HepG2 (cell line): ENCODE results near the gene ZFHX3. TPM values are rescaled to one million over a fixed set of nuclear protein-coding genes. Genes with fewer than 3 reads are reported as not detected.

Source experiments
- ARID4A ChIP-seq: sonication (generic); formaldehyde crosslinking; IDR thresholded peaks from 2 replicates; pipeline ENCODE4 v1.5.0; 2020; ENCODE audit warnings: mild to moderate bottlenecking, missing genetic modification reagents, borderline replicate concordance
- BHLHE40 ChIP-seq: IDR thresholded peaks from 2 replicates; pipeline ENCODE4 v1.6.1; 2011; ENCODE audit warnings: low read length, improper control_type of control experiment
- CBFB ChIP-seq: sonication (generic); formaldehyde crosslinking; IDR thresholded peaks from 2 replicates; pipeline ENCODE4 v1.4.0; 2020; ENCODE audit warnings: missing genetic modification reagents
- FOXP4 ChIP-seq: sonication (generic); formaldehyde crosslinking; IDR thresholded peaks from 2 replicates; pipeline ENCODE4 v1.4.0; 2020; ENCODE audit warnings: missing genetic modification reagents
- IRF2 ChIP-seq: IDR thresholded peaks from 2 replicates; pipeline ENCODE4 v1.6.1; 2018; ENCODE audit warnings: missing genetic modification reagents, missing compliant biosample characterization
- MATR3 ChIP-seq: sonication (generic); formaldehyde crosslinking; IDR thresholded peaks from 2 replicates; pipeline ENCODE4 v1.4.0; 2020; ENCODE audit warnings: missing genetic modification reagents
- MXD4 ChIP-seq: IDR thresholded peaks from 2 replicates; pipeline ENCODE4 v1.6.1; 2016; ENCODE audit warnings: mild to moderate bottlenecking, missing biosample characterization, missing genetic modification reagents
- POGZ ChIP-seq: sonication (generic); formaldehyde crosslinking; IDR thresholded peaks from 2 replicates; pipeline ENCODE4 v1.4.0; 2020; ENCODE audit warnings: mild to moderate bottlenecking, missing genetic modification reagents
- RNF2 ChIP-seq: fragments of 450-650 bp; conservative IDR thresholded peaks from 2 replicates; pipeline ENCODE4 v1.6.1; 2016; ENCODE audit warnings: low read depth
- SIX1 ChIP-seq: sonication (generic); formaldehyde crosslinking; IDR thresholded peaks from 2 replicates; pipeline ENCODE4 v1.4.0; 2020; ENCODE audit warnings: missing genetic modification reagents, borderline replicate concordance
- SMAD3 ChIP-seq: sonication (generic); formaldehyde crosslinking; IDR thresholded peaks from 2 replicates; pipeline ENCODE4 v1.4.0; 2020; ENCODE audit warnings: missing genetic modification reagents
- TEAD3 ChIP-seq: optimal IDR thresholded peaks from 2 replicates; pipeline ENCODE3; 2016; ENCODE audit warnings: borderline replicate concordance
- ZEB1 ChIP-seq: IDR thresholded peaks from 2 replicates; pipeline ENCODE4 v1.6.1; 2012; ENCODE audit warnings: mild to moderate bottlenecking, low read depth, inconsistent platforms; ENCODE audit not compliant: insufficient replicate concordance
- ZMYM3 ChIP-seq: sonication (generic); formaldehyde crosslinking; IDR thresholded peaks from 2 replicates; pipeline ENCODE4 v1.5.1; 2020; ENCODE audit warnings: mild to moderate bottlenecking, missing genetic modification reagents
- ZNF263 ChIP-seq: sonication (generic); formaldehyde crosslinking; IDR thresholded peaks from 2 replicates; pipeline ENCODE4 v1.4.0; 2020; ENCODE audit warnings: missing genetic modification reagents
- ZNF510 ChIP-seq: sonication (generic); formaldehyde crosslinking; IDR thresholded peaks from 2 replicates; pipeline ENCODE4 v1.4.0; 2020; ENCODE audit warnings: low read depth, mild to moderate bottlenecking, missing genetic modification reagents
- ZNF543 ChIP-seq: sonication (generic); formaldehyde crosslinking; IDR thresholded peaks from 2 replicates; pipeline ENCODE4 v1.4.0; 2020; ENCODE audit warnings: mild to moderate bottlenecking, missing genetic modification reagents
- ZNF678 ChIP-seq: sonication (generic); formaldehyde crosslinking; IDR thresholded peaks from 2 replicates; pipeline ENCODE4 v1.4.0; 2020; ENCODE audit warnings: mild to moderate bottlenecking, missing genetic modification reagents
- ZNF713 ChIP-seq: sonication (generic); formaldehyde crosslinking; IDR thresholded peaks from 2 replicates; pipeline ENCODE4 v1.4.0; 2020; ENCODE audit warnings: mild to moderate bottlenecking, missing genetic modification reagents
- ZSCAN22 ChIP-seq: sonication (generic); formaldehyde crosslinking; IDR thresholded peaks from 2 replicates; pipeline ENCODE4 v1.4.0; 2020; ENCODE audit warnings: mild to moderate bottlenecking, missing genetic modification reagents
- polyA plus RNA-seq, 8 experiments: library from polyadenylated mRNA; depleted of rRNA in 3 of 8; stranded (reverse) in 7 of 8; unstranded in 1 of 8; fragments of >200 nt; fragmentation: Illumina TruSeq in 4 of 8; extraction: Trizol in 4 of 8; gene quantifications; 2 replicates each; pipeline versions ENCODE4 v1.2.1 to v1.2.3, GENCODE V29; 2011 to 2016; ENCODE audit warnings: low read depth in 4 of 8, missing spikeins in 1 of 8, mixed read lengths in 1 of 8; ENCODE audit not compliant: insufficient read depth in 1 of 8
- total RNA-seq, 5 experiments: library from RNA; depleted of rRNA; stranded (reverse); fragments of >200 nt; fragmentation: Illumina TruSeq; extraction: Trizol; gene quantifications; 2 replicates each; pipeline ENCODE4 v1.2.3, GENCODE V29; 2016; ENCODE audit warnings: low read depth in 1 of 5
- TF ChIP-seq, protein P1 (sequence below): IDR thresholded peaks from 2 replicates; pipeline ENCODE4 v1.4.0; 2020; ENCODE audit warnings: mild to moderate bottlenecking, missing genetic modification reagents

Gene ZFHX3
- total and polyA plus RNA-seq, 2 of the 13 experiments (the other 11 are each of a cell fraction or from before 2014, with no cell fraction given), result 5.0 to 6.0 TPM

GRCh38 chr16:72947379-72948237, 100.3 kb downstream of the ZFHX3 start (continued):
- TF ChIP-seq ZNF263 (CRISPR knock-in tag) (peak; percentile 89), ZMYM3 (CRISPR knock-in tag) (peak; percentile 69), MXD4 (peak; percentile 75), ZNF678 (CRISPR knock-in tag) (no peak), RNF2 (no peak), ZNF543 (CRISPR knock-in tag) (0 out of 2 replicates have a peak, but pooled peaks have one; percentile 51), ZSCAN22 (CRISPR knock-in tag) (0 out of 2 replicates have a peak, but pooled peaks have one; percentile 18), ARID4A (CRISPR knock-in tag) (peak; percentile 67; the same call in 1 of the 2 replicates), SMAD3 (CRISPR knock-in tag) (no peak), POGZ (CRISPR knock-in tag) (peak; percentile 79; the same call in 1 of the 2 replicates), IRF2 (peak; percentile 71; the same call in 1 of the 2 replicates), TEAD3 (CRISPR knock-in tag) (peak; percentile 78), FOXP4 (peak; percentile 68), MATR3 (no peak), ZEB1 (no peak), SIX1 (CRISPR knock-in tag) (no peak), ZNF713 (no peak), ZNF510 (CRISPR knock-in tag) (peak; percentile 16; the same call in 1 of the 2 replicates), CBFB (CRISPR knock-in tag) (peak; percentile 76; the same call in 1 of the 2 replicates), BHLHE40 (no peak; the same call in 1 of the 2 replicates)
- TF ChIP-seq, protein P1, sequence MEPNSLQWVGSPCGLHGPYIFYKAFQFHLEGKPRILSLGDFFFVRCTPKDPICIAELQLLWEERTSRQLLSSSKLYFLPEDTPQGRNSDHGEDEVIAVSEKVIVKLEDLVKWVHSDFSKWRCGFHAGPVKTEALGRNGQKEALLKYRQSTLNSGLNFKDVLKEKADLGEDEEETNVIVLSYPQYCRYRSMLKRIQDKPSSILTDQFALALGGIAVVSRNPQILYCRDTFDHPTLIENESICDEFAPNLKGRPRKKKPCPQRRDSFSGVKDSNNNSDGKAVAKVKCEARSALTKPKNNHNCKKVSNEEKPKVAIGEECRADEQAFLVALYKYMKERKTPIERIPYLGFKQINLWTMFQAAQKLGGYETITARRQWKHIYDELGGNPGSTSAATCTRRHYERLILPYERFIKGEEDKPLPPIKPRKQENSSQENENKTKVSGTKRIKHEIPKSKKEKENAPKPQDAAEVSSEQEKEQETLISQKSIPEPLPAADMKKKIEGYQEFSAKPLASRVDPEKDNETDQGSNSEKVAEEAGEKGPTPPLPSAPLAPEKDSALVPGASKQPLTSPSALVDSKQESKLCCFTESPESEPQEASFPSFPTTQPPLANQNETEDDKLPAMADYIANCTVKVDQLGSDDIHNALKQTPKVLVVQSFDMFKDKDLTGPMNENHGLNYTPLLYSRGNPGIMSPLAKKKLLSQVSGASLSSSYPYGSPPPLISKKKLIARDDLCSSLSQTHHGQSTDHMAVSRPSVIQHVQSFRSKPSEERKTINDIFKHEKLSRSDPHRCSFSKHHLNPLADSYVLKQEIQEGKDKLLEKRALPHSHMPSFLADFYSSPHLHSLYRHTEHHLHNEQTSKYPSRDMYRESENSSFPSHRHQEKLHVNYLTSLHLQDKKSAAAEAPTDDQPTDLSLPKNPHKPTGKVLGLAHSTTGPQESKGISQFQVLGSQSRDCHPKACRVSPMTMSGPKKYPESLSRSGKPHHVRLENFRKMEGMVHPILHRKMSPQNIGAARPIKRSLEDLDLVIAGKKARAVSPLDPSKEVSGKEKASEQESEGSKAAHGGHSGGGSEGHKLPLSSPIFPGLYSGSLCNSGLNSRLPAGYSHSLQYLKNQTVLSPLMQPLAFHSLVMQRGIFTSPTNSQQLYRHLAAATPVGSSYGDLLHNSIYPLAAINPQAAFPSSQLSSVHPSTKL (CRISPR knock-in tag), result peak; percentile 88
